OCI-LY1 (cell line): Measurements from ENCODE around the gene RDH11.

ENCODE experiments used
- H2AFZ ChIP-seq: fragments of 200-600 bp; sonication (generic), shearing (Covaris generic); 2 replicates; pipeline ENCODE4 v1.6.0; 2014; ENCODE audit warnings: antibody characterized with exemption, mild to moderate bottlenecking, low read length
- H3F3A ChIP-seq: fragments of 200-600 bp; sonication (generic), shearing (Covaris generic); 2 replicates; pipeline ENCODE4 v1.6.0; 2014; ENCODE audit warnings: mild to moderate bottlenecking, antibody characterized with exemption, low read length, moderate library complexity; ENCODE audit not compliant: insufficient read depth
- H3K27ac ChIP-seq: fragments of 200-600 bp; sonication (generic); 2 replicates; pipeline ENCODE4 v1.5.1; 2014; ENCODE audit warnings: low read length, mixed run types, mild to moderate bottlenecking, low read depth; ENCODE audit not compliant: poor library complexity, severe bottlenecking
- H3K27me3 ChIP-seq: fragments of 200-600 bp; sonication (generic); 2 replicates; pipeline ENCODE4 v1.6.0; 2014; ENCODE audit warnings: antibody characterized with exemption, mild to moderate bottlenecking, low read length, moderate library complexity; ENCODE audit not compliant: insufficient read depth
- H3K36me3 ChIP-seq: fragments of 200-600 bp; sonication (generic); 2 replicates; pipeline ENCODE4 v1.6.1; 2014; ENCODE audit warnings: mild to moderate bottlenecking, antibody characterized with exemption, low read length, moderate library complexity, mixed read lengths; ENCODE audit not compliant: insufficient read depth
- H3K4me1 ChIP-seq: fragments of 200-600 bp; sonication (generic); 2 replicates; pipeline ENCODE4 v1.5.1; 2014; ENCODE audit warnings: mild to moderate bottlenecking, low read length, moderate library complexity; ENCODE audit not compliant: insufficient read depth, severe bottlenecking
- H3K4me2 ChIP-seq: fragments of 200-600 bp; sonication (generic), shearing (Covaris generic); 2 replicates; pipeline ENCODE4 v1.6.1; 2014; ENCODE audit warnings: low read length
- H3K4me3 ChIP-seq: fragments of 200-600 bp; sonication (generic); 2 replicates; pipeline ENCODE4 v1.5.1; 2014; ENCODE audit warnings: low read length, low read depth, mild to moderate bottlenecking, mixed read lengths; ENCODE audit not compliant: poor library complexity, severe bottlenecking
- H3K79me2 ChIP-seq: fragments of 200-600 bp; shearing (Covaris generic); 2 replicates; pipeline ENCODE4 v1.6.1; 2016; ENCODE audit warnings: mixed run types, low read length, mixed read lengths; ENCODE audit not compliant: insufficient read depth
- H3K9ac ChIP-seq: fragments of 200-600 bp; sonication (generic), shearing (Covaris generic); 2 replicates; pipeline ENCODE4 v1.6.1; 2014; ENCODE audit warnings: mild to moderate bottlenecking, low read length, mixed read lengths
- H3K9me2 ChIP-seq: fragments of 200-600 bp; sonication (generic), shearing (Covaris generic); 2 replicates; pipeline ENCODE4 v1.6.1; 2014; ENCODE audit warnings: low read depth, mild to moderate bottlenecking, low read length, mixed read lengths
- H3K9me3 ChIP-seq: fragments of 200-600 bp; shearing (Covaris generic); 2 replicates; pipeline ENCODE4 v1.6.1; 2014; ENCODE audit warnings: low read length, mixed read lengths
- H4K20me1 ChIP-seq: fragments of 200-600 bp; sonication (generic), shearing (Covaris generic); 2 replicates; pipeline ENCODE4 v1.6.0; 2016; ENCODE audit warnings: mild to moderate bottlenecking, low read length; ENCODE audit not compliant: insufficient read depth
- CTCF ChIP-seq: fragments of 200-600 bp; sonication (generic), shearing (Covaris generic); IDR thresholded peaks from 2 replicates; pipeline ENCODE4 v1.5.1; 2017; ENCODE audit warnings: mild to moderate bottlenecking, antibody characterized with exemption, low read length, moderate library complexity, mixed read lengths
- EZH2 ChIP-seq: fragments of 200-600 bp; sonication (generic), shearing (Covaris generic); IDR thresholded peaks from 2 replicates; pipeline ENCODE4 v1.8.0; 2017; ENCODE audit warnings: borderline replicate concordance, mixed run types, mild to moderate bottlenecking, antibody characterized with exemption, low read length, moderate library complexity, mixed read lengths

Gene RDH11

DNA sequence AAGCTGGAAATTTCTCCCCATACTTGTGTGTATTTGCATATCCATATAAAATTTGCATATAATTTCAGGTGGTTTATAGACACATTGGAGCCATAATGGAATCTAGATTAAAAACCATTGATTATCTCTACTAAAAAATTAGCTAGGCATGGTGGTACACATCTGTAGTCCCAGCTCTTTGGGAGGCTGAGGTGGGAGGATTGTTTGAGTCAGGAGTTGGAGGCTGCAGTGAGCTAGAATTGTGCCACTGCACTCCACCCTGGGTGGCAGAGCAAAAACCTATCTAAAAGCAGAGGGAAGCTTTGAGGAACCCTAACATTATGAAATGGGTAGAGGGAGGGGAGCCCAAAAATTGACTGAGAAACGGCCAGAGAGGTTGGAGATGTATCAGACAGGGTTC lies 2.6 kb upstream of the RDH11 start:
- Histone ChIP-seq H3K79me2 (peaks cover 21% of the 10 kb centered on the region), H2AFZ (no peak overlapping the region), H4K20me1 (no peaks in the 10 kb centered on the region), H3K4me1 (peaks cover 10% of the 10 kb centered on the region), H3K9me3 (no peaks in the 10 kb centered on the region), H3K27me3 (no peaks in the 10 kb centered on the region), H3K4me3 (no peak overlapping the region), H3K9ac (no peak overlapping the region), H3K4me2 (no peak overlapping the region), H3K9me2 (no peaks in the 10 kb centered on the region), H3F3A (no peaks in the 10 kb centered on the region), H3K27ac (no peak overlapping the region), H3K36me3 (peaks cover 4% of the 10 kb centered on the region; the same call in 1 of the 2 replicates)
- TF ChIP-seq CTCF (no peak), EZH2 (no peak)

- H2AFZ ChIP-seq = no peak overlapping the region
Observed at GRCh38 chr14:67697006-67697405, 1.4 kb upstream of the RDH11 start.

DNA sequence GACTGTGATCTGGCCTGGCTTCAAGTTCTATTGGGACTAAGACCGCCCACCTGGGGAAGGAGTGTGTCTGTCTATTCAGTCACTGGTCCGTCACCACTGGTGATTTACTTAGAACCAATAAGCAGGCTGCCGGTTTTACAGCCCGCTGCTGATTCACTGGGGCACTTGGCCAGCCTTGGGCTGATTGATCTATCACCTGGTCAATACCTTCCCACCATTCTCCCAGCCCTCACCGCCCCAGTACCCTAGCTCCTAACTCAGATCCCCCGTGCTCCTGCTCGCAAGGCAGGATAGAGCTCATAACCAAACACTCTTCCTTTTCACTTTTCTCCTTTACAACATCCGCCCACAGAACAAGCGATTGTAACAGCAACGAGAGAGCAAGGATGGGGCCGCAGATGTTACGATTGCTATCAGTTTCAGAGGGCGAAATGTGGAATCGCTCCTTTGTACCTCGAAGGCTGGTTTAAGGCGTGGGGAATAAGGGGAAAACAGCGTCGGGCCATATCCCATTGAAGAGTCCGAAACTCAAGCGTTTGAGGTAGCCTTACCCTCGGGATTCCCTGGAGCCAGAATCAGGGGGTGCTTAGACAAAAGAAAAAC lies 672 bp downstream of the RDH11 start:
- Histone ChIP-seq H4K20me1 (no peaks in the 10 kb centered on the region), H3K9me3 (no peaks in the 10 kb centered on the region), H2AFZ (peak overlapping the region; percentile 65; the same call in 1 of the 2 replicates), H3K36me3 (peaks cover 37% of the 10 kb centered on the region), H3K4me1 (peaks cover 10% of the 10 kb centered on the region), H3K27ac (peak overlapping the region; percentile 55), H3K9me2 (no peaks in the 10 kb centered on the region), H3K4me3 (peak overlapping the region; percentile 98), H3K79me2 (peaks cover 22% of the 10 kb centered on the region), H3K27me3 (no peaks in the 10 kb centered on the region), H3K9ac (peak overlapping the region; percentile 96), H3K4me2 (peak overlapping the region; percentile 73), H3F3A (no peaks in the 10 kb centered on the region)
- TF ChIP-seq EZH2 = no peak
- no peak for TF ChIP-seq CTCF

More at GRCh38 chr14:67697006-67697405, 1.4 kb upstream of the RDH11 start:
- Histone ChIP-seq H3K4me2 (no peak overlapping the region), H3K36me3 (peaks cover 16% of the 10 kb centered on the region; the same call in 1 of the 2 replicates), H3F3A (no peaks in the 10 kb centered on the region), H3K4me1 (peaks cover 10% of the 10 kb centered on the region), H3K79me2 (peaks cover 22% of the 10 kb centered on the region), H3K9me3 (no peaks in the 10 kb centered on the region), H3K27ac (no peak overlapping the region), H3K27me3 (no peaks in the 10 kb centered on the region), H3K4me3 (no peak overlapping the region), H3K9ac (no peak overlapping the region), H3K9me2 (no peaks in the 10 kb centered on the region), H4K20me1 (no peaks in the 10 kb centered on the region)
- TF ChIP-seq EZH2 (no peak), CTCF (no peak)
